Skeletal muscle satellite cell (primary cell): ENCODE results near the gene RCOR1.
A peak's percentile ranks its signal among the peaks of the same experiment; 100 is the strongest.

Source experiments
- H3K27me3 ChIP-seq: 2 replicates; pipeline ENCODE4 v1.7.0; 2013; ENCODE audit warnings: low read length; ENCODE audit not compliant: control insufficient read depth, insufficient read depth
- H3K36me3 ChIP-seq: 2 replicates; pipeline ENCODE4 v1.7.0; 2013; ENCODE audit warnings: mild to moderate bottlenecking, control low read depth, low read length; ENCODE audit not compliant: insufficient read depth
- H3K4me1 ChIP-seq: 2 replicates; pipeline ENCODE4 v1.7.0; 2013; ENCODE audit warnings: low read length; ENCODE audit not compliant: control insufficient read depth, insufficient read depth
- H3K4me2 ChIP-seq: 2 replicates; pipeline ENCODE4 v1.7.0; 2013; ENCODE audit warnings: mild to moderate bottlenecking, low read length
- H3K4me3 ChIP-seq: 2 replicates; pipeline ENCODE4 v1.7.0; 2013; ENCODE audit warnings: low read length
- H3K9ac ChIP-seq: 2 replicates; pipeline ENCODE4 v1.7.0; 2013; ENCODE audit warnings: mild to moderate bottlenecking, low read depth, low read length, moderate library complexity
- H3K9me3 ChIP-seq: replicated peaks from 2 replicates; pipeline ENCODE4 v1.7.0; 2013; ENCODE audit warnings: mild to moderate bottlenecking, control low read depth, low read length

The RCOR1 gene

GRCh38 chr14:102588821-102589220 is 3.6 kb upstream of the RCOR1 start:
- no peaks in the 10 kb centered on the region for H3K9me3 ChIP-seq
- H3K27me3 ChIP-seq = no peaks in the 10 kb centered on the region
- H3K4me1 ChIP-seq = peaks cover 15% of the 10 kb centered on the region
- H3K9ac ChIP-seq = no peak overlapping the region
- H3K4me2 ChIP-seq = no peak overlapping the region
- H3K4me3 ChIP-seq = no peak overlapping the region
- no peaks in the 10 kb centered on the region for H3K36me3 ChIP-seq

- Histone ChIP-seq H3K36me3 (no peaks in the 10 kb centered on the region), H3K4me3 (no peak overlapping the region), H3K9ac (no peak overlapping the region), H3K4me2 (no peak overlapping the region), H3K4me1 (peaks cover 20% of the 10 kb centered on the region), H3K27me3 (no peaks in the 10 kb centered on the region), H3K9me3 (no peaks in the 10 kb centered on the region)
Observed at GRCh38 chr14:102589761-102590290, 2.6 kb upstream of the RCOR1 start.

GRCh38 chr14:102590667-102591099 is 1.8 kb upstream of the RCOR1 start:
- peak overlapping the region; percentile 83 for H3K4me3 ChIP-seq
- H3K9ac ChIP-seq = peak overlapping the region; percentile 98
- H3K27me3 ChIP-seq = no peaks in the 10 kb centered on the region
- H3K36me3 ChIP-seq = no peaks in the 10 kb centered on the region
- H3K4me2 ChIP-seq = peak overlapping the region; percentile 81
- no peaks in the 10 kb centered on the region for H3K9me3 ChIP-seq
- H3K4me1 ChIP-seq = peaks cover 16% of the 10 kb centered on the region

- Histone ChIP-seq H3K9me3 (no peaks in the 10 kb centered on the region), H3K36me3 (no peaks in the 10 kb centered on the region), H3K9ac (peak overlapping the region; percentile 98), H3K27me3 (no peaks in the 10 kb centered on the region), H3K4me1 (peaks cover 16% of the 10 kb centered on the region), H3K4me2 (peak overlapping the region; percentile 81), H3K4me3 (peak overlapping the region; percentile 83)
Observed at GRCh38 chr14:102591372-102591943, 991 bp upstream of the RCOR1 start.

- no peaks in the 10 kb centered on the region for H3K36me3 ChIP-seq
- peak overlapping the region; percentile 97 for H3K4me3 ChIP-seq
- H3K9ac ChIP-seq = peak overlapping the region; percentile 89
- peaks cover 16% of the 10 kb centered on the region for H3K4me1 ChIP-seq
- peak overlapping the region; percentile 91 for H3K4me2 ChIP-seq
- no peaks in the 10 kb centered on the region for H3K9me3 ChIP-seq
- H3K27me3 ChIP-seq = no peaks in the 10 kb centered on the region
Observed at GRCh38 chr14:102592763-102593060, 263 bp downstream of the RCOR1 start.

- peaks cover 16% of the 10 kb centered on the region for H3K4me1 ChIP-seq
- H3K27me3 ChIP-seq = no peaks in the 10 kb centered on the region
- H3K9me3 ChIP-seq = no peaks in the 10 kb centered on the region
- H3K9ac ChIP-seq = peak overlapping the region; percentile 89
- peak overlapping the region; percentile 91 for H3K4me2 ChIP-seq
- no peaks in the 10 kb centered on the region for H3K36me3 ChIP-seq
- peak overlapping the region; percentile 97 for H3K4me3 ChIP-seq
Observed at GRCh38 chr14:102593061-102593824, 794 bp downstream of the RCOR1 start.

- H3K4me1 ChIP-seq = peaks cover 16% of the 10 kb centered on the region
- H3K9me3 ChIP-seq = no peaks in the 10 kb centered on the region
- H3K27me3 ChIP-seq = no peaks in the 10 kb centered on the region
- H3K9ac ChIP-seq = peak overlapping the region; percentile 89
- H3K4me2 ChIP-seq = peak overlapping the region; percentile 91
- peak overlapping the region; percentile 97 for H3K4me3 ChIP-seq
- H3K36me3 ChIP-seq = no peaks in the 10 kb centered on the region
Observed at GRCh38 chr14:102593825-102594137, 1.3 kb downstream of the RCOR1 start.

- H3K27me3 ChIP-seq = no peaks in the 10 kb centered on the region
- H3K4me2 ChIP-seq = peak overlapping the region; percentile 91
- no peaks in the 10 kb centered on the region for H3K36me3 ChIP-seq
- peaks cover 19% of the 10 kb centered on the region for H3K4me1 ChIP-seq
- no peaks in the 10 kb centered on the region for H3K9me3 ChIP-seq
- H3K4me3 ChIP-seq = peak overlapping the region; percentile 97
- peak overlapping the region; percentile 89 for H3K9ac ChIP-seq
Observed at GRCh38 chr14:102594514-102595175, 2.2 kb downstream of the RCOR1 start.

GRCh38 chr14:102601378-102601925 is 9.0 kb downstream of the RCOR1 start:
- Histone ChIP-seq H3K9me3 (no peaks in the 10 kb centered on the region), H3K4me2 (no peak overlapping the region), H3K9ac (no peak overlapping the region), H3K4me3 (no peak overlapping the region), H3K36me3 (peaks cover 7% of the 10 kb centered on the region), H3K27me3 (no peaks in the 10 kb centered on the region), H3K4me1 (peaks cover 5% of the 10 kb centered on the region)

GRCh38 chr14:102602421-102603292 is 10.2 kb downstream of the RCOR1 start:
- Histone ChIP-seq H3K4me1 (peaks cover 5% of the 10 kb centered on the region), H3K4me3 (no peak overlapping the region), H3K36me3 (peaks cover 7% of the 10 kb centered on the region), H3K4me2 (no peak overlapping the region), H3K9me3 (no peaks in the 10 kb centered on the region), H3K27me3 (no peaks in the 10 kb centered on the region), H3K9ac (no peak overlapping the region)
